H9 (cell line): ENCODE results near the gene SLC29A1. TPM values are rescaled to one million over a fixed set of nuclear protein-coding genes. Genes with fewer than 3 reads are reported as not detected.

Experiments
- DNase-seq: peaks from one replicate; pipeline ENCODE4 v3.0.0-alpha.2; 2017
- H2AFZ ChIP-seq: one replicate; pipeline ENCODE4 v1.6.1; 2013; ENCODE audit warnings: mild to moderate bottlenecking, low read length, control low read depth, moderate library complexity
- H2AK5ac ChIP-seq: 2 replicates; pipeline ENCODE4 v1.6.1; 2013; ENCODE audit warnings: low read length, control low read depth, mixed read lengths; ENCODE audit not compliant: insufficient read length
- H2BK120ac ChIP-seq: one replicate; pipeline ENCODE4 v1.6.1; 2013; ENCODE audit warnings: low read depth, mild to moderate bottlenecking, low read length, control low read depth, inconsistent platforms; ENCODE audit not compliant: poor library complexity, severe bottlenecking
- H2BK12ac ChIP-seq: 2 replicates; pipeline ENCODE4 v1.6.1; 2013; ENCODE audit warnings: low read length, control low read depth, mixed read lengths, low read depth; ENCODE audit not compliant: insufficient read length
- H2BK15ac ChIP-seq: 2 replicates; pipeline ENCODE4 v1.6.1; 2013; ENCODE audit warnings: low read depth, low read length, control low read depth
- H2BK20ac ChIP-seq: one replicate; pipeline ENCODE4 v1.6.1; 2013; ENCODE audit warnings: low read depth, mild to moderate bottlenecking, low read length, control low read depth, inconsistent platforms; ENCODE audit not compliant: poor library complexity, severe bottlenecking
- H2BK5ac ChIP-seq: 2 replicates; pipeline ENCODE4 v1.6.1; 2013; ENCODE audit warnings: low read length, control low read depth, mixed read lengths; ENCODE audit not compliant: insufficient read length
- H3K14ac ChIP-seq: 2 replicates; pipeline ENCODE4 v1.6.1; 2013; ENCODE audit warnings: low read length, control low read depth; ENCODE audit not compliant: insufficient read depth
- H3K18ac ChIP-seq: 2 replicates; pipeline ENCODE4 v1.6.1; 2013; ENCODE audit warnings: low read depth, mild to moderate bottlenecking, mixed read lengths, low read length, control low read depth; ENCODE audit not compliant: insufficient read length
- H3K23ac ChIP-seq: 2 replicates; pipeline ENCODE4 v1.6.1; 2013; ENCODE audit warnings: low read length, control low read depth, mixed read lengths, low read depth; ENCODE audit not compliant: insufficient read length
- H3K23me2 ChIP-seq: 2 replicates; pipeline ENCODE4 v1.6.1; 2013; ENCODE audit warnings: low read depth, mild to moderate bottlenecking, mixed read lengths, low read length, control low read depth; ENCODE audit not compliant: insufficient read length, poor library complexity, severe bottlenecking
- H3K27ac ChIP-seq: 2 replicates; pipeline ENCODE4 v1.5.1; 2013; ENCODE audit warnings: low read length, control low read depth, mixed read lengths, low read depth; ENCODE audit not compliant: insufficient read length
- H3K27me3 ChIP-seq: 2 replicates; pipeline ENCODE4 v1.6.1; 2013; ENCODE audit warnings: low read length, control low read depth, inconsistent platforms; ENCODE audit not compliant: insufficient read depth
- H3K4ac ChIP-seq: 2 replicates; pipeline ENCODE4 v1.6.1; 2013; ENCODE audit warnings: low read depth, mild to moderate bottlenecking, control low read depth, inconsistent platforms, low read length, moderate library complexity
- H3K4me1 ChIP-seq: 2 replicates; pipeline ENCODE4 v1.6.1; 2013; ENCODE audit warnings: low read length, control low read depth, inconsistent platforms; ENCODE audit not compliant: insufficient read depth
- H3K4me2 ChIP-seq: 2 replicates; pipeline ENCODE4 v1.6.1; 2013; ENCODE audit warnings: low read length, control low read depth, mixed read lengths; ENCODE audit not compliant: insufficient read length, insufficient read depth
- H3K56ac ChIP-seq: 2 replicates; pipeline ENCODE4 v1.6.1; 2013; ENCODE audit warnings: low read depth, mild to moderate bottlenecking, mixed read lengths, low read length, control low read depth; ENCODE audit not compliant: insufficient read length
- H3K79me1 ChIP-seq: 2 replicates; pipeline ENCODE4 v1.6.1; 2013; ENCODE audit warnings: low read depth, mild to moderate bottlenecking, moderate library complexity, low read length, control low read depth, inconsistent platforms; ENCODE audit not compliant: insufficient read depth, poor library complexity, severe bottlenecking
- H3K79me2 ChIP-seq: 2 replicates; pipeline ENCODE4 v1.6.1; 2013; ENCODE audit warnings: low read length, control low read depth, inconsistent platforms; ENCODE audit not compliant: insufficient read depth
- H3K9ac ChIP-seq: 2 replicates; pipeline ENCODE4 v1.6.1; 2013; ENCODE audit warnings: low read length, control low read depth, mixed read lengths; ENCODE audit not compliant: insufficient read length; ENCODE audit errors: extremely low read depth
- H3K9me3 ChIP-seq: one replicate; pipeline ENCODE4 v1.6.1; 2013; ENCODE audit warnings: low read depth, low read length, inconsistent platforms; ENCODE audit not compliant: control insufficient read depth
- H3T11ph ChIP-seq: one replicate; pipeline ENCODE4 v1.6.1; 2013; ENCODE audit warnings: mild to moderate bottlenecking, low read length, control low read depth, inconsistent platforms
- H4K20me1 ChIP-seq: one replicate; pipeline ENCODE4 v1.6.1; 2013; ENCODE audit not compliant: control insufficient read depth, insufficient read length, insufficient read depth
- H4K5ac ChIP-seq: 2 replicates; pipeline ENCODE4 v1.6.1; 2013; ENCODE audit warnings: low read depth, mild to moderate bottlenecking, mixed read lengths, low read length, control low read depth; ENCODE audit not compliant: insufficient read length
- H4K8ac ChIP-seq: replicated peaks from 2 replicates; pipeline ENCODE4 v1.6.1; 2013; ENCODE audit warnings: low read length, control low read depth, mixed read lengths, low read depth; ENCODE audit not compliant: insufficient read length
- H4K91ac ChIP-seq: 2 replicates; pipeline ENCODE4 v1.6.1; 2013; ENCODE audit warnings: low read depth, mild to moderate bottlenecking, moderate library complexity, mixed read lengths, low read length, control low read depth; ENCODE audit not compliant: insufficient read length
- H3K27ac Mint-ChIP-seq, 3 experiments: 2 replicates in 2 of 3; 3 replicates in 1 of 3; pipeline ENCODE4 v1.8.0; 2020 to 2021; ENCODE audit warnings: mixed read lengths in 3 of 3, mild to moderate bottlenecking in 1 of 3, moderate library complexity in 1 of 3
- H3K27me3 Mint-ChIP-seq: 2 replicates; pipeline ENCODE4 v1.8.0; 2021; ENCODE audit warnings: low read depth, mild to moderate bottlenecking, moderate library complexity, mixed read lengths
- H3K36me3 Mint-ChIP-seq, 3 experiments: 2 replicates in 2 of 3; 3 replicates in 1 of 3; pipeline ENCODE4 v1.8.0; 2020 to 2021; ENCODE audit warnings: low read depth in 3 of 3, mixed read lengths in 3 of 3; ENCODE audit not compliant: insufficient read depth in 1 of 3
- H3K4me1 Mint-ChIP-seq, 2 experiments: 2 replicates each; pipeline ENCODE4 v1.8.0; 2020; ENCODE audit warnings: mixed read lengths in 2 of 2
- H3K4me3 Mint-ChIP-seq, 2 experiments: 2 replicates in 1 of 2; 3 replicates in 1 of 2; pipeline ENCODE4 v1.8.0; 2020 to 2021; ENCODE audit warnings: mild to moderate bottlenecking in 2 of 2, mixed read lengths in 2 of 2, moderate library complexity in 1 of 2
- H3K9me3 Mint-ChIP-seq, 2 experiments: 2 replicates in 1 of 2; 3 replicates in 1 of 2; pipeline ENCODE4 v1.8.0; 2020; ENCODE audit warnings: mild to moderate bottlenecking in 2 of 2, mixed read lengths in 2 of 2, moderate library complexity in 1 of 2
- WGBS: extraction: QIAGEN DNeasy Blood & Tissue Kit; methylation state at CpG from one replicate; pipeline ENCODE4 v1.1.7; 2013; ENCODE audit warnings: missing lambda C conversion rate, low lambda C conversion rate, mixed read lengths; ENCODE audit not compliant: insufficient read length; ENCODE audit errors: extremely low coverage; 5-methylcytosine and 5-hydroxymethylcytosine counted together
- total RNA-seq: library from RNA; stranded (reverse); gene quantifications from 2 replicates; pipeline ENCODE4 v1.2.1, GENCODE V29; 2021
- TF ChIP-seq, protein P1 (sequence below): fragments of 200-600 bp; sonication (generic); conservative IDR thresholded peaks from 3 replicates; pipeline ENCODE4 v1.8.0; 2021; ENCODE audit warnings: antibody characterized with exemption, mild to moderate bottlenecking

The SLC29A1 gene
- total RNA-seq, 1 experiment from 2014 or later: 124 TPM

DNA sequence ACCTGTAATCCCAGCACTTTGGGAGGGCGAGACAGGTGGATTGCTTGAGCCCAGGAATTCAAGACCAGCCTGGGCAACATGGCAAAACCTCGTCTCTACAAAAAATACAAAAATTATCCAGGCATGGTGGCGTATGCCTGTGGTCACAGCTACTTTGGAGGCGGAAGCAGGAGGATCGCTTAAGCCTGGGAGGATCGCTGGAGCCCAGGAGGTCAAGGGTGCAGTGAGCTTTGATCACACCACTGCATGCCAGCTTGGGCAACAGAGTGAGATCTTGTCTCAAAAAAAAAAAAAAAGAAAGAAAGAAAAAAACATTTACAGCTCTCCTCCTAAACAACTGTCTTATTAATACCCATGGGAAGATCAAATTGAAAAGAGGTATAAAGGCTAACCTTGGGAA, 15.4 kb upstream of the SLC29A1 start:
- Histone ChIP-seq H3K9me3 (no peaks in the 10 kb centered on the region), H3K56ac (no peak overlapping the region), H3K27ac (no peak overlapping the region), H2AFZ (no peak overlapping the region), H2BK15ac (no peak overlapping the region), H3K4me1 (peaks cover 5% of the 10 kb centered on the region), H3K9ac (no peak overlapping the region), H2BK5ac (no peak overlapping the region), H4K20me1 (no peaks in the 10 kb centered on the region), H3K14ac (no peak overlapping the region), H3K4ac (no peak overlapping the region), H3K79me1 (no peaks in the 10 kb centered on the region), H3K23me2 (no peaks in the 10 kb centered on the region), H4K5ac (no peak overlapping the region), H2BK20ac (no peak overlapping the region), H3K23ac (no peak overlapping the region), H3K79me2 (no peaks in the 10 kb centered on the region), H2BK120ac (no peak overlapping the region), H2BK12ac (no peak overlapping the region), H3K4me2 (no peak overlapping the region), H3T11ph (no peak overlapping the region), H3K18ac (no peak overlapping the region), H4K91ac (no peak overlapping the region), H3K27me3 (no peaks in the 10 kb centered on the region), H4K8ac (no peak overlapping the region), H2AK5ac (no peak overlapping the region)
- Mint-ChIP-seq H3K27me3 (no peaks in the 10 kb centered on the region), H3K4me3 (no peak overlapping the region), H3K27ac (peak overlapping the region in 2 of 3 experiments; percentile 12 to 44; a peak in 3 of 7 replicates), H3K36me3 (no peaks in the 10 kb centered on the region; a peak in 1 of 7 replicates), H3K9me3 (no peaks in the 10 kb centered on the region), H3K4me1 (peaks cover 38 to 44% of the 10 kb centered on the region in 2 experiments)
- no peak for DNase-seq
- TF ChIP-seq, protein P1, sequence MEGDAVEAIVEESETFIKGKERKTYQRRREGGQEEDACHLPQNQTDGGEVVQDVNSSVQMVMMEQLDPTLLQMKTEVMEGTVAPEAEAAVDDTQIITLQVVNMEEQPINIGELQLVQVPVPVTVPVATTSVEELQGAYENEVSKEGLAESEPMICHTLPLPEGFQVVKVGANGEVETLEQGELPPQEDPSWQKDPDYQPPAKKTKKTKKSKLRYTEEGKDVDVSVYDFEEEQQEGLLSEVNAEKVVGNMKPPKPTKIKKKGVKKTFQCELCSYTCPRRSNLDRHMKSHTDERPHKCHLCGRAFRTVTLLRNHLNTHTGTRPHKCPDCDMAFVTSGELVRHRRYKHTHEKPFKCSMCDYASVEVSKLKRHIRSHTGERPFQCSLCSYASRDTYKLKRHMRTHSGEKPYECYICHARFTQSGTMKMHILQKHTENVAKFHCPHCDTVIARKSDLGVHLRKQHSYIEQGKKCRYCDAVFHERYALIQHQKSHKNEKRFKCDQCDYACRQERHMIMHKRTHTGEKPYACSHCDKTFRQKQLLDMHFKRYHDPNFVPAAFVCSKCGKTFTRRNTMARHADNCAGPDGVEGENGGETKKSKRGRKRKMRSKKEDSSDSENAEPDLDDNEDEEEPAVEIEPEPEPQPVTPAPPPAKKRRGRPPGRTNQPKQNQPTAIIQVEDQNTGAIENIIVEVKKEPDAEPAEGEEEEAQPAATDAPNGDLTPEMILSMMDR: no peak
- WGBS: no CpG with 5 or more reads among the region's 6 CpGs
